ENCODE measurements around the gene WWOX. TPM values are rescaled to one million over a fixed set of nuclear protein-coding genes. Genes with fewer than 3 reads are reported as not detected.

The WWOX gene
- total and polyA plus RNA-seq, 2 of the 13 experiments (the other 11 are each of a cell fraction or from before 2014, with no cell fraction given), result 9.1 to 37.4 TPM

DNA sequence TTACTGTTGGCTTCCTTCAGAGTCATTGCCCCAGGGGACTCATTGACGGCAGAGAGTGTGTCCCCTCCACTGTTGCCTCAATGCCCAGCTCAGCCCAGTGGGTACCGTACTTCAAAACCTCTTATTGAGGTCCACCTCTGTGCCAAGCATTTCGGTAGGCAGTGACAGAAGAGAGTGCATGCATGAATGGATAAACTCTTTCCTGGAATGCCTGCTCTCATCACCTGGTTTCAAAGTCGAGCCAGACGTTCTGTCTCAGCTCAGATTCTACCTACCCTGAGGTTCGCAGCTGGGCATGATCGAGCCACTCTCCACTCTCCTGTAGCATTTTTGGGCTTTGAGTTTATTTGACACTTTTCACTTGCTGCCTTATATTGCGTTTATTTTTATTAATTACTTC lies 854.1 kb downstream of the WWOX start (continued):
- TF ChIP-seq SNAPC2 (CRISPR knock-in tag; IDR thresholded peaks at IDR 0.05) (no peak), ZNF589 (CRISPR knock-in tag; conservative IDR thresholded peaks at IDR 0.05) (no peak)

DNA sequence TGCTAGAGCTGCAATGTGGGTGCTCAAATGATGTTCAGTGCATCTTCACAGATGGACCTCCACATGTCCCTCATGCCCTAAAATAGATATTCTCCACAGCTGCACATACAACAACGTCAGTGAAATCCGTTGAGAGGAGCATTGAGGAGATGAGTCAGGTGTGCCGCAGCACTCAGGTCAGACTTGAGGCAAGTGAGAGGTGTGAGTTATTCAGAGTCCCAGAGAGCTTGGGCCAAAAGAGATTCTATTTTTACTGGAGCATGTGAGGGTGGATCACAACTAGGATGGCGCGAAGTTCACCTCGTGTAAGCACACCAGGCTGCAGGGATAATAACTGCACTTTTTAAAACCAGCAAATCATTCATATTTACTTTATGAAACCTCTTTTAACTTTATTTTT lies 855.8 kb downstream of the WWOX start:
- H3K27me3 ChIP-seq (ENCODE audit: control insufficient read depth in 1 of 2, insufficient read depth in 2 of 2, low read length in 2 of 2), result no peaks in the 10 kb centered on the region
- H3K9me3 ChIP-seq (ENCODE audit: low read length), result no peaks in the 10 kb centered on the region
- TF ChIP-seq KDM2A (CRISPR knock-in tag; IDR thresholded peaks at IDR 0.05; ENCODE audit: borderline replicate concordance, low read depth) (no peak), ZNF17 (CRISPR knock-in tag; IDR thresholded peaks at IDR 0.05) (no peak), RBAK (CRISPR knock-in tag; IDR thresholded peaks at IDR 0.05) (no peak), FOXK1 (CRISPR knock-in tag; IDR thresholded peaks at IDR 0.05; ENCODE audit: borderline replicate concordance, low read depth) (no peak), ATF1 (CRISPR knock-in tag; IDR thresholded peaks at IDR 0.05) (no peak), ZNF331 (CRISPR knock-in tag; IDR thresholded peaks at IDR 0.05) (no peak), DNMT1 (CRISPR knock-in tag; IDR thresholded peaks at IDR 0.05) (no peak)
- TF ChIP-seq, protein P1, sequence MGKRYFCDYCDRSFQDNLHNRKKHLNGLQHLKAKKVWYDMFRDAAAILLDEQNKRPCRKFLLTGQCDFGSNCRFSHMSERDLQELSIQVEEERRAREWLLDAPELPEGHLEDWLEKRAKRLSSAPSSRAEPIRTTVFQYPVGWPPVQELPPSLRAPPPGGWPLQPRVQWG (CRISPR knock-in tag; IDR thresholded peaks at IDR 0.05; ENCODE audit: borderline replicate concordance, low read depth), result no peak
- TF ChIP-seq, protein P2, sequence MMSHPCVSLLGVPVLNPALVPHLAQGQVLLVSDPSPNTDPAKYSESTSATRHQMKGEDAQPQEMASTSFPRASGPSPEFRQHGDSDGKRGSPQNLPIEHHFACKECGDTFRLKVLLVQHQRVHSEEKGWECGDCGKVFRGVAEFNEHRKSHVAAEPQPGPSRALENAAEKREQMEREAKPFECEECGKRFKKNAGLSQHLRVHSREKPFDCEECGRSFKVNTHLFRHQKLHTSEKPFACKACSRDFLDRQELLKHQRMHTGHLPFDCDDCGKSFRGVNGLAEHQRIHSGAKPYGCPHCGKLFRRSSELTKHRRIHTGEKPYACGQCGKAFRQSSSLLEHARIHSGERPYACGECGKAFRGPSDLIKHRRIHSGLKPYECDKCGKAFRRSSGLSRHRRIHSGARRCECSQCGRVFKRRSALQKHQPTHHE (CRISPR knock-in tag; IDR thresholded peaks at IDR 0.05; ENCODE audit: borderline replicate concordance), result no peak
- TF ChIP-seq, protein P3, sequence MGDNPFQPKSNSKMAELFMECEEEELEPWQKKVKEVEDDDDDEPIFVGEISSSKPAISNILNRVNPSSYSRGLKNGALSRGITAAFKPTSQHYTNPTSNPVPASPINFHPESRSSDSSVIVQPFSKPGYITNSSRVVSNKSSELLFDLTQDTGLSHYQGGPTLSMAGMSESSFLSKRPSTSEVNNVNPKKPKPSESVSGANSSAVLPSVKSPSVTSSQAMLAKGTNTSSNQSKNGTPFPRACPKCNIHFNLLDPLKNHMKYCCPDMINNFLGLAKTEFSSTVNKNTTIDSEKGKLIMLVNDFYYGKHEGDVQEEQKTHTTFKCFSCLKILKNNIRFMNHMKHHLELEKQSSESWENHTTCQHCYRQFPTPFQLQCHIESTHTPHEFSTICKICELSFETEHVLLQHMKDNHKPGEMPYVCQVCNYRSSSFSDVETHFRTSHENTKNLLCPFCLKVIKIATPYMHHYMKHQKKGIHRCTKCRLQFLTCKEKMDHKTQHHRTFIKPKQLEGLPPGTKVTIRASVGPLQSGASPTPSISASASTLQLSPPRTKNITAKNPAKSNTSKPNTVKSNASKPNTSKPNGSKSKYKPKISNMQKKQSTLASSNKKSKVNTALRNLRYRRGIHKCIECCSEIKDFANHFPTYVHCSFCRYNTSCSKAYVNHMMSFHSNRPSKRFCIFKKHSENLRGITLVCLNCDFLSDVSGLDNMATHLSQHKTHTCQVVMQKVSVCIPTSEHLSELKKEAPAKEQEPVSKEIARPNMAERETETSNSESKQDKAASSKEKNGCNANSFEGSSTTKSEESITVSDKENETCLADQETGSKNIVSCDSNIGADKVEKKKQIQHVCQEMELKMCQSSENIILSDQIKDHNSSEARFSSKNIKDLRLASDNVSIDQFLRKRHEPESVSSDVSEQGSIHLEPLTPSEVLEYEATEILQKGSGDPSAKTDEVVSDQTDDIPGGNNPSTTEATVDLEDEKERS (CRISPR knock-in tag; IDR thresholded peaks at IDR 0.05), result no peak
- BruUV-seq (replicated peaks), result no TSS peak
- H3K4me3 ChIP-seq (replicated peaks in 1 of 3; ENCODE audit: insufficient read depth in 1 of 3, low read depth in 2 of 3, low read length in 3 of 3), result no peak overlapping the region
- 89% methylated on average over 6 of the region's 6 CpGs for WGBS (ENCODE audit: low lambda C conversion rate)
- in situ Hi-C loops (cut with HindIII; ENCODE audit: extremely low pct_ligation_motif_present, low pct_unique_long_range_greater_than_20kb), result no loop called here
- FAIRE-seq, result no peak
- H3K4me1 ChIP-seq (ENCODE audit: insufficient read depth, low read length), result no peaks in the 10 kb centered on the region
- intact Hi-C loops (cut with micrococcal nuclease; ENCODE audit: unreplicated experiment), result no loop called here
- H3K9ac ChIP-seq (ENCODE audit: insufficient read depth, low read depth, low read length), result no peak overlapping the region
- no peaks in the 10 kb centered on the region for H4K20me1 ChIP-seq (ENCODE audit: insufficient read depth, low read length)
- no peak for DNase-seq (ENCODE audit: low spot score)
- ChIA-PET POLR2A (no interaction called here), CTCF (ENCODE audit: low intra/inter-chr PET ratio, low total read pairs) (no interaction called here)
- no peak for ATAC-seq
- no peaks in the 10 kb centered on the region for H3K79me2 ChIP-seq (ENCODE audit: insufficient read depth, low read length)
- no peak overlapping the region for H3K4me2 ChIP-seq (ENCODE audit: low read depth, low read length)
- H3K27ac ChIP-seq (ENCODE audit: extremely low read length, insufficient read depth, low read length), result no peak overlapping the region
- no peaks in the 10 kb centered on the region for H3K36me3 ChIP-seq (replicated peaks in 1 of 2; ENCODE audit: control insufficient read depth in 1 of 2, insufficient read depth in 2 of 2, low read length in 2 of 2)
- no peak overlapping the region for H2AFZ ChIP-seq (ENCODE audit: low read length)
